Stimulated activated CD8-positive, alpha-beta memory T cell treated with anti-CD3 and anti-CD28 coated beads, Interleukin-7, amount 100 ng/mL, for 48 hours (primary cell): ENCODE measurements around the gene PPP2R2D.
"Not testable (repeated sequence)": the region's sequence is repeated elsewhere in the genome, so short reads cannot be mapped to it uniquely, and the experiment has no call there.

ENCODE experiments used
- DNase-seq, 2 donors: peaks; one replicate each; pipeline ENCODE4 v3.0.0-alpha.2; 2020; ENCODE audit warnings: low read depth in 1 of 2; ENCODE audit errors: extremely low read depth in 1 of 2

PPP2R2D gene

DNA sequence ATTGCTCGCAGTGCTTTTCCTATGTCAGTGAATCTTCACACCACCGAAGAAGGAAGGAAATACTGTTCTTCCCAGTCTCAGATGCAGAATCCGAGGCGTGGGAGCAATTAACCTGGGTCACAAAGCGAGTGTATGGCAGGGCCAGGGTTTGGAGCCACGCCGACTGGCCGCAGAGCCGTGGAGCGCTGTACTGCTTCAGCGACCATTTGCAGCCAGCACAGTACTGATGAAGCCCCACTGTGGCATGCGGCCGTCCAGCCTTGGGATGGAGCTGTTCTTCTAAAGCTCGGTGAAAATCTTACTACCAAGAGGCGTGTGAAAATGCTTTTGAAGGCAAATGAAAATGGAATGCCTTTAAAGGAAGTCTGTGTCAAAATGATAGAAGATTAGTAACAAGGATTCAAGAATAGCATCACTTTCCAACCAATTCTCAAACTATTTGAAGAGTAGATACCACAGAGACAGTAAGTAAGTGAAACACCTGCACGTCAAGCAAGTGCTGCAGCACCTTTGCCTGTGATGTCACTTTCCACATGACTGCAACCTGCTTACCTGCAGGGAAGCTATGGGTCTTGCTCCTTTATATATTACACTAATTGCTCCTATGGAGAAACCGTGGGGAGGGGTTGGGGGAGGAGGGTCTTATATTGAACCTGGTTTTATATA is 4.9 kb downstream of the PPP2R2D start:
- no peak for DNase-seq

GRCh38 chr10:131906269-131906639 is 5.4 kb downstream of the PPP2R2D start:
- no peak for DNase-seq

DNA sequence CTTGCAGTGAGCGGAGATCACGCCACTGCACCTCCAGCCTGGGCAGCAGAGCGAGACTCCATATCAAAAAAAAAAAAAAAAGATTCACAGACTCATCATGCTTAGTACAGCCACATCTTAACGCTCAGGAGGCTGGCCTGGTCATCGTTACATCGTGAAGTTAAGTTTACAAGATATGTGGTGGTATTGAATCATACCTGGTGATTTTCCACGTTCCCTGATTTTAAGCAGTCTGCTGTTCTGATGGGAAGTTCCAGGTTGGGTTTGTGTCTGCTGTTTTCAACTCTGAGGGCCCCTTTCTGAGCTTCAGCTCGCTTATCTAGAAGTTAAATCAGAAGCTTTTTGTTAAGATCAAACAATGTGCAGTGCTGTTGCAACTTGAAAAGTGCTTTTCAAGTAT is 6.9 kb downstream of the PPP2R2D start:
- no peak for DNase-seq

DNA sequence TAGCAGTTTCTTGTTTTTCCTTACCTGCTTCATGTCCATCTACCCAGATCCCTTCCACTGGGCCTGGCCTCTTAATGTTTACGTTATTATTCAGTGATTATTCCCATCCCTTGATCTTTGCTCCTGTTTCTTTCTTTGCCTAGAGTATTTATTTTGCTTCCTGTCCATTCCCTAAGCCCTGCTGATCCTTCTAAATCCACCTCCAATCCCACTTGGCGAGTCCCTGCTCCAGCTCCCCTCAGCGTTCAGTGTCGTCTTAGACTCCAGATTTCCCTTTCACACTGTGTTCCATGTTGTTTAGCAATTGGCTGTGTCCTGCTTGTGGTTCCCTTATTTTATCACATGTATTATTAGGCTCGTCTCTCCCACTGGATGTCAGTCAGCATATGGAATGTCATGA is 7.3 kb downstream of the PPP2R2D start:
- DNase-seq: no peak

- DNase-seq: no peak
Measured at GRCh38 chr10:131909014-131909808, 8.4 kb downstream of the PPP2R2D start.

- DNase-seq: no peak
Measured at GRCh38 chr10:131909929-131910328, 9.1 kb downstream of the PPP2R2D start.

- DNase-seq: no peak
Measured at GRCh38 chr10:131910663-131911314, 10.0 kb downstream of the PPP2R2D start.

- no peak for DNase-seq
Measured at GRCh38 chr10:131911451-131911850, 10.6 kb downstream of the PPP2R2D start.

DNA sequence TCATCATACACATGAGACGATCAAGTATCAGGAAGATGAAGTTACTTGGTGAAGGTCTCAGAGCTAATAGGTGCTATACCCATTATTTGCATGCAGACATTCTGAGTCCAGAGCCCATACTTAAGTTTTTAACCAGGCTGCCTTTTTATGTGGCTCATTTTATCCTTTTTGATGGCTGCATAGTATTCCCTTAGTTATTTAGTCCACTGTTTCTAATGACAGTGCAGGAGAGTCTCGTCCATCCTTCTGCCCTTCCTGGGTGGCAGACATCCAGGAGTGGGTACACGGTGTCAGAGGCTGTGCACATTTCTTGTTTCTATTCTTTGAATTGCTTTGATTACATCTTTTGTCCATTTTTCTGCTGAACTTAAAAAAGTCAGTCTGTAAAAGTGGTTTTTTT is 11.8 kb downstream of the PPP2R2D start:
- no peak for DNase-seq

- no peak for DNase-seq
Measured at GRCh38 chr10:131915484-131915883, 14.7 kb downstream of the PPP2R2D start.

DNA sequence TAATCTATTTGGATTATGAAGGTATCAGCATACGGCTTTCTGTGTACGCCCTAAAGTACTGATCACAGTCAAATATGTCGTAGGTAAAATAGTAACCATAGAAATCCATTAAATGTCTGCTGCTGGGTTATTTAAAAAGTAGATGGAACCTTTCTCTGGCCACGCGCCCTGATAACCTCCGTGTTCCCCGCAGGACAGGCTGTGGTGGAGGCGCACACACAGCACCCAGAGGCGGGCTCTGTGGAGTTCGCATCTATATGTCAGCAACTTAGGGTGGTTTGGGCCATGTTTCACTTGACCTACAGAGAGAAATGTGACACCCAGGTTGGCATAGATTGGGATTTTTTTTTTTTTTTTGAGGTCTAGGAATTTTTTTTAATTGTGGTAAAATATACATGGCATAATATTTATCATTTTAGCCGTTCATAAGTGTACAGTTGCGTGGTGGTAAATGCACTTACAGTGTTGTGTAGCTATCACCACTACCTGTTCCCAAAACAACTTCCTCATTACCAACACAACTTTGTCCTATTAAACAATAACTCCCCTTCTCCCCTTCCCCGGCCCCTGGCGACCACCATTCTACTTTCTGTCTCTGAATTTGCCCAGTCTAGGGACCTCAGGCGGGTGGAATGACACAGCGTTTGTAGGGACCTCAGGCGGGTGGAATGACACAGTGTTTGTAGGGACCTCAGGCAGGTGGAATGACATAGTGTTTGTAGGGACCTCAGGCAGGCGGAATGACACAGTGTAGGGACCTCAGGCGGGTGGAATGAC is 15.4 kb downstream of the PPP2R2D start:
- no peak for DNase-seq

DNA sequence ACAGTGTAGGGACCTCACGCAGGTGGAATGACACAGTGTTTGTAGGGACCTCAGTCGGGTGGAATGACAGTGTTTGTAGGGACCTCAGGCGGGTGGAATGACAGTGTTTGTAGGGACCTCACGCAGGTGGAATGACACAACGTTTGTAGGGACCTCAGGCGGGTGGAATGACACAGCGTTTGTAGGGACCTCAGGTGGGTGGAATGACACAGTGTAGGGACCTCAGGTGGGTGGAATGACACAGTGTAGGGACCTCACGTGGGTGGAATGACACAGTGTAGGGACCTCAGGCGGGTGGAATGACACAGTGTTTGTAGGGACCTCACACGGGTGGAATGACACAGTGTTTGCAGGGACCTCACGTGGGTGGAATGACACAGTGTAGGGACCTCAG is 16.0 kb downstream of the PPP2R2D start:
- DNase-seq: not testable (repeated sequence)

DNA sequence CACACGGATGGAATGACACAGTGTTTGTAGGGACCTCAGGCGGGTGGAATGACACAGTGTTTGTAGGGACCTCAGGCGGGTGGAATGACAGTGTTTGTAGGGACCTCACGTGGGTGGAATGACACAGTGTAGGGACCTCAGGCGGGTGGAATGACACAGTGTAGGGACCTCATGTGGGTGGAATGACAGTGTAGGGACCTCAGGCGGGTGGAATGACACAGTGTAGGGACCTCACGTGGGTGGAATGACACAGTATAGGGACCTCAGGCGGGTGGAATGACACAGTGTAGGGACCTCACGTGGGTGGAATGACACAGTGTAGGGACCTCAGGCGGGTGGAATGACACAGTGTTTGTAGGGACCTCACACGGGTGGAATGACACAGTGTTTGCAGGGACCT is 16.7 kb downstream of the PPP2R2D start:
- not testable (repeated sequence) for DNase-seq

- DNase-seq: not testable (repeated sequence)
Measured at GRCh38 chr10:131919461-131919860, 18.7 kb downstream of the PPP2R2D start.

- no peak for DNase-seq
Measured at GRCh38 chr10:131920151-131920550, 19.3 kb downstream of the PPP2R2D start.

GRCh38 chr10:131920693-131921092 is 19.9 kb downstream of the PPP2R2D start:
- no peak for DNase-seq

DNA sequence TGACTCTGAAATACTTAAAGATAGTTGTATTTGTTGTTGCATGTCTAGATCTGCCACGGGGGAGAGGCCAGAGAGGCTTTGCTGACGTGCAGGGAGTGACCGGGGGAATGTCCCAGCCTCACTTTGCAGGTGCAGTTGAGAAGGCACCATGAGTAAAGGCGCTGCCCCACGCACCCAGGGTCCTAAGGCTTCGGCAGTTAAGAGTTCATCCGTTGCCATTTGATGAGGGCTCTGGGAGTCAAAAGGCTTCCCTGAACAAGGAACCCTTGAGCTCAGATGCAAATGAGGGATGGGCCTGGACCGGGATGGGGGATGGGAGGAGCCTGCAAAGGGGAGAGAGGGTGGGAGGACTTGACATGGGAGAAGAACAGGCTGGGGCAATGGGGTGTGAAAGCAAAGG is 20.4 kb downstream of the PPP2R2D start:
- no peak for DNase-seq

DNA sequence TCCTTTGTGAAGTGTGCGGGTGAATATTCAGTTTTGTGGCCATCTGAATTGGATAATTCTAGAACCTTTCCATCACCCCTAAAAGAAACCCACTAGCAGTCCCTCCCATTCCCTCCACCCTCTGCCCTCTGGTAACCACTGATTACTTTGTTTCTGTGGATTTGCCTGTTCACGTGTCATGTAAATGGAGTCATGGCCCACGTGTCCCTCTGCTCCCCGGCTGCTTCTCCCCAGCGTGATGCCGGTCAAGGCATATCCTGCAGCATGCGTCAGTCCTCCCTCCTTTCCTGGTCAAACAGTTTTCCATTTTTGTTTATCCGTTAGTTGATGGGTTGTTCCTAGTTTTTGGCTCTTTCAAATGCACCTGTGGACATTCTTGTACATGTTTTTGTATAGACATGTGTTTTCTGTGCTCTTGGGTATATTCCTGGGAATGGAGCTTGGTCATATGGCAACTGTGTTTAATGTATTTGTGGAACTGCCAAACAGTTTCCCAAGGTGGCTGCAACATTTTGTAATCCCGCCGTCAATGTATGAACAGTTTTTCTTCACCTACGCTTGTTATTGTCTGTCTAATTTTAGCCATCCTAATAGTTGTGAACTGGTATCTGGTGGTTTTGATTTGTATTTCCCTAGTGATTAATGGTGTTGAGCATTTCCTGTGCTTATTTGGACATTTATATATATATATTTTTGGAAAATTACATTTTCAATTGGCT is 22.4 kb downstream of the PPP2R2D start:
- no peak for DNase-seq

DNA sequence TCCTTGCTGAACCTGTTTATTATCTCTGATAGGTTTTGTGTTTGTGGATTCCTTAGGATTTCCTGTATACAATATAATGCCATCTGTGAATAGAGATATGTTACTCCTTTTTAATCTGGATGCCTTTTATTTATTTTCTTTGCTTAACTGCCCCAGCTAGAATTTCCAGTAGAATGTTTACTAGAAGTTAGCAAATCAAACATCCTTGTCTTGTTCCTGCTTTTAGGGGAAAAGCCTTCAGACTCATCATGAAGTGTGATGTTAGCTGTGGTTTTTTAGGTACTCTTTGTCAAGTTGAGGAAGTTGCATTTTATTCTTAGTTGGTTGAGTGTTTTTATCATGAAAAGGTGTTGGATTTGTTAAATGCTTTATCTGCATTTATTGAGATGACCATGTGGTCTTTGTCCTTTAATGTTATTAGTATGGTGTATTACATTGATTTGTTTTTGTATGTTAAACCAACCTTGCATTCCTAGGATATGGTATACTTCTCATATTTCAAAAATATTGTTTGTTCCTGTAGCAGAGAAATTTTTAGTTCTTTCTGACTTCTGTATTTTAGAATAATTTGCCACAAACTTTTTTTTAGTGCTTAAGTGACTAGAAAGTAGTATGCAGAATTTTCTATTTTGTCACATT is 24.3 kb downstream of the PPP2R2D start:
- no peak for DNase-seq

DNA sequence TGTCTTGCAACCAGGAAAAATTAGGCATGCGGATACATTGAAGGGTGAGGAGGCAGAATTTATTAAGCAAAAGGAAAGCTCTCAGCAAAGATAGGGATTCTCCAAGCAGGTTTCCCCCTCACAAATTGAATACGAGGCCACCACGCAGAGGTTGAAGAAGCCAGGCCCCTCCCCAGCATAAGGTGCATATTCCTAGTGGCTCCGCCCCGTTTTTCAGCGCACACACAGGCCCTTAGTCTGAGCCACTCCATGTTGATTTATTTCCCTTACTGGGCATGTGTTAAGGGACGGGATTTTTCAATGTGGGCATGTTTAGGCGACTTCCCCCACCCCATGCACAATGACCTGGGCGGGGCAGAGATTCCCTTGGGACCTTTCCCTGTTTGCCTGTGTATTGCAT is 24.9 kb downstream of the PPP2R2D start:
- DNase-seq: no peak
